ENCODE measurements around the gene GPLD1.
A peak's percentile ranks its signal among the peaks of the same experiment; 100 is the strongest.

The GPLD1 gene

GRCh38 chr6:24504287-24504648 is 14.9 kb upstream of the GPLD1 start:
- DNase-seq (ENCODE audit: low read depth), result no peak
- no peak overlapping the region for H3K4me3 ChIP-seq (ENCODE audit: low read depth, low read length)

DNA sequence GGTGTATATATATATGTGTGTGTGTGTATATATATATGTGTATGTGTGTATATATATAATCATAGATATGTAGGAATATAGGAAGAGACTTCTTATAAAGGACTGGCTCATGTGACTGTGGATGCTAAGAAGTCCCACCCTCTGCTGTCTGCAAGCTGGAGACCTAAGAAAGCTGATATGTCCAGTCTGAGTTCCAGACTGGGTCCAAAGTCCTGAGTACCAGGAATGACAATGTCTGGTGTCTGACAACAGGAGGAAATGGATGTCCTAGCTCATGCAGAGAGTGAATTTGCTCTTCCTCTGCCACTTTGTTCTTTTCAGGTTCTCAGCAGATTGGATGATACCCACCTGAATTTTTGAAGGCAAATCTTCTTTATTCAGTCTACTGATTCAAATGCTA is 12.5 kb upstream of the GPLD1 start:
- no peak for DNase-seq (ENCODE audit: low read depth)
- H3K4me3 ChIP-seq (ENCODE audit: low read depth, low read length), result no peak overlapping the region

- no peak overlapping the region for H3K4me3 ChIP-seq (ENCODE audit: low read depth, low read length)
- DNase-seq (ENCODE audit: low read depth), result no peak
Measured at GRCh38 chr6:24501374-24501773, 12.0 kb upstream of the GPLD1 start.

DNA sequence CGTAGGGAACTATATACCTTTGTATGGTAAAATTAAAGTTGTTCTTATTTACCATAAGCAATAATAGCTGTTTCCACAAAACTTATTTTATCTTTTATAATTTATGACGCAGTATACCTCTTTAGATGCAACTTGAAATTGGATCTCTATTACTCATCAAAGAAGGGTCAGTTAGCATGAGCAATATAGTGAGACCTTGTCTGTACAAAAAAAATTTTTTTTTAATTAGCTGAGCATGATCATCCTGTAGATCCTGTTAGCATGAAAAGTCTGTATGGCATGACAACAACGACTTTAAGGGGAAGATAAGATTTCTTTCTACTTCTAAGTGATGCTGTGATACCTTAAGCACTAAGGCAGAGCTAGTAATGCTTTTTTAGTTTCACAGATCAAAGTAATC is 11.3 kb upstream of the GPLD1 start:
- DNase-seq (ENCODE audit: low read depth), result no peak
- H3K4me3 ChIP-seq (ENCODE audit: low read depth, low read length), result no peak overlapping the region

DNA sequence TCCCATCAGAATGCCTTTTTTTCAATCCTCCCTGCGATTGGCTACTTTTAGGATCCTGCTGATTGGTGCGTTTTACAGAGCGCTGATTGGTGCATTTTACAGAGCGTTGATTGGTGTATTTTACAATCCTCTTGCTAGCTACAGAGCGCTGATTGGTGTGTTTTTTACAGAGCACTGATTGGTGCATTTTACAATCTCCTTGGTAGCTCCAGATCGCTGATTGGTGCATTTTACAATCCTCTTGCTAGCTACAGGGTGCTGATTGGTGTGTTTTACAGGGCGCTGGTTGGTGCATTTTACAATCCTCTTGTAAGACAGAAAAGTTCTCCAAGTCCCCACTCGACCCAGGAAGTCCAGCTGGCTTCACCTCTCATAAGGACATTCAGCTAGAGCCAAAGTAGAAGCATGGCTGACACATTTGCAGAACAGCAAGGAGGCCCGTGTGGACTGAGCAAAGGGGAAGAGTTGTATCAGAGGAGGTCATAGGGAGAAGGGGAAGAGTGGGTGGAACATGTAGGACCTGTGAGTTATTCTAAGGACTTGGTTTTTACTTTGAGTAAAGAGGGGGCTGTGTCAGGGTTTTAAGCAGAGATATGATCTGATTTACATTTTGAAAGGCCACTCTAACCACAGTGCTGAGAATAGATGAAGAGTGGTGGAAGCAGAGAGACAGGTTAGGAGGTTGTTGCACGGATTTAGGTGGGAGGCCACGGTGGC is 8.0 kb upstream of the GPLD1 start:
- H3K4me3 ChIP-seq (ENCODE audit: low read depth, low read length), result no peak overlapping the region
- DNase-seq (ENCODE audit: low read depth), result no peak

GRCh38 chr6:24494821-24495795 is 5.7 kb upstream of the GPLD1 start, which contains the start of gene ALDH5A1:
Gene ALDH5A1 (plus strand): TSS chr6:24494969. CDS start chr6:24494997, 28 bp downstream.
- DNase-seq (ENCODE audit: low read depth), result peak; percentile 24
- peak within 1 kb of the TSS; percentile 58 for H3K4me3 ChIP-seq (ENCODE audit: low read depth, low read length)

- no peak for DNase-seq (ENCODE audit: low read depth)
- peak overlapping the region; percentile 58 for H3K4me3 ChIP-seq (ENCODE audit: low read depth, low read length)
Measured at GRCh38 chr6:24493945-24494820, 4.8 kb upstream of the GPLD1 start.

DNA sequence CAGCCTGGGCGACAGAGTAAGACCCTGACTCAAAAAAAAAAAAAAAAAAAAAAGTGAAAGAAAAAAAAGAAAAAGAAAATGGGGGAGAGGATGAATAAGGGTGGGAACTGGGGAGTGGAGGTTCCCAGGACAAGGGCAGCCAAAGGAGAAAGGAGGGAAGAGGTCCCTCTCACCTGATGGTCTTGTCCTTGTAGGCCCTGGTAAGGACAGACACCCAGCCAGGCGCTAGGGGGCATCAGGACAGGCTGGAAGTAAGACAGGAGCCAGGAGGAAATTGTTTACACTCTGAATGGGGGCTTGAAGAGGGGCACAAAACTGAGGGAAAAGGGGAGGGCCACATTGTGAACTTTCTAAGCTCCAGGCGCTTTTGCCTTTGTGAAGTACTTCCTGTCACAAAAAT is 3.1 kb upstream of the GPLD1 start:
- DNase-seq (ENCODE audit: low read depth), result no peak
- H3K4me3 ChIP-seq (ENCODE audit: low read depth, low read length), result no peak overlapping the region

GRCh38 chr6:24490948-24491347 is 1.6 kb upstream of the GPLD1 start:
- no peak overlapping the region for H3K4me3 ChIP-seq (ENCODE audit: low read depth, low read length)
- no peak for DNase-seq (ENCODE audit: low read depth)

DNA sequence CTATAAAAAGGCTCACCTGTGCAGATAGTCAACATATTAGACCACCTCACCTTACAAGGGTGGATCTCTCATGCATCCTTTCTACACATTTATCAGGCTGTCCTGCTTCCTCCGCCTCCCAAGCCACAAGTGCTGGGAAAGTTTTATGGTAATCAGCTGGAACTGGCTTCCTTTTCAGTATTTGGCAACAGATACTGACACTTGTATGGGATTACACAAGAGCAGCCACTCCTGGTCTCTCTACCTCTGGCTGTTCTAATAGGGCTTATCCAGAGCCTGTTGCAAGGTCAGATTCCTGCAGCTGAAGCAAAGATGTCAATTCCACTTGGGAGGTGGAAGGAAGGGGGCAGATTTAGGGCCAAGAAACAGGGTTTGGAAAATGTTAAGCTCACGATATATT is 503 bp upstream of the GPLD1 start:
- no peak overlapping the region for H3K4me3 ChIP-seq (ENCODE audit: low read depth, low read length)
- DNase-seq (ENCODE audit: low read depth), result peak; percentile 21

DNA sequence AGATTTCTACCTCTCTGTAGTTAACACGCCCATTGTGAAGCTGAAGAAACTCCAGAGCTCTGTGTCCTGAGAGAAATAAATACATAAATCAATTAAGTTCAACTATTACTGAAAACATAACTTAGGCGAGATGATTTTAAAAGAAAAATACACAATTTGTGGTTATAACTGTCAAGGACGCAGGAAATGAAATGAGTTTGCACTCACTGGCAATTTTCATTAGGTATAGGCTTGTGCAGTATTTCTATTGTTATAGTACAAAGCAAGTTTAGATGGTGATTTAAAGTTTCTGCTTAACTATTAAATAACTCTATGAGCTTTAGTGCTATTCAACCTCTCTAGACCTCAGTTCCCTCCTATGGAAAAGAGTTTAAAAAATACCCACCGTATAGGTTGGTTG is 3.3 kb downstream of the GPLD1 start:
- DNase-seq (ENCODE audit: low read depth), result no peak

GRCh38 chr6:24484657-24485323 is 4.6 kb downstream of the GPLD1 start:
- DNase-seq (ENCODE audit: low read depth), result peak; percentile 18

More for the DNA sequence above, 3.3 kb downstream of the GPLD1 start:
- H3K4me3 ChIP-seq (ENCODE audit: low read depth, low read length), result no peak overlapping the region

GRCh38 chr6:24481449-24481848 is 7.9 kb downstream of the GPLD1 start:
- H3K4me3 ChIP-seq (ENCODE audit: low read depth, low read length), result no peak overlapping the region
- DNase-seq (ENCODE audit: low read depth), result no peak

More at GRCh38 chr6:24484657-24485323, 4.6 kb downstream of the GPLD1 start:
- no peak overlapping the region for H3K4me3 ChIP-seq (ENCODE audit: low read depth, low read length)

- no peak overlapping the region for H3K4me3 ChIP-seq (ENCODE audit: low read depth, low read length)
- no peak for DNase-seq (ENCODE audit: low read depth)
Measured at GRCh38 chr6:24480705-24481104, 8.7 kb downstream of the GPLD1 start.

DNA sequence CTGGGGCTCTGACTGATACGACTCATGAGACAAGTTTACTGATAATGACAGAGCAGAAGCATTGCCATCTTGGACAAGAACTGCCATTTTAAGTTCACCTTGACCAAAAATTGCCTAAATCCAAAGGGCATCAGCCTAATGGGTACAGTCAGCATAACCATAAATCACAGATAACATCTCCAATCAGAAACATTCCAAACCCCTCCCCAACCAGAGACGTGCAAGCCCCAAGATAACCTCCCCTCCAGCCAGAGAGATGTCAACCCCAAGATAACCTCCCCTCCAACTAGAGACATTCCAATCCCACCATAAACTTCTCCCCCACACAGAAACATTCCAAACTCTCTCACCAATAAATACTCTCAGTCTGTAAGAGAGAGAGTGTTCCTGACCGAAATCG is 10.5 kb downstream of the GPLD1 start:
- no peak for DNase-seq (ENCODE audit: low read depth)
- H3K4me3 ChIP-seq (ENCODE audit: low read depth, low read length), result no peak overlapping the region

DNA sequence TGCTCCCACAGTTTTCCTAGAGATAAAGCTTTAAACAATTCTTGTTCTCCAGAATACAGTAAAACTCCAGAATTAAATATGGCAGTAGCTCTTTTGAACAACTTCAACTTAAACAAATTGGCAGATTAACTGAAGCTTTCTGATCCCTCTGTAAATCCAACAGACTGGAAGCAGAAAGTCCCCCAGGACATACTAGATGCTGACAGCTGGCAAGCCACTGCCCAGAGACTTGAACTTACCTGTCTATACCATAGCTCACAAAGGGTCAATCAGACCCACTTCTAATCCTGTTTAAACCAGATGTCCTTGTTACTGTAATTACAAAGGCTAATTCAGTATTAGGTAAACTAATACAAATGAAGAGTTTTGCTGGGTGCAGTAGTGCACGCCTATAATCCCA is 12.3 kb downstream of the GPLD1 start:
- DNase-seq (ENCODE audit: low read depth), result no peak

GRCh38 chr6:24476631-24477030 is 12.7 kb downstream of the GPLD1 start:
- H3K4me3 ChIP-seq (ENCODE audit: low read depth, low read length), result no peak overlapping the region
- no peak for DNase-seq (ENCODE audit: low read depth)

More for the DNA sequence above, 12.3 kb downstream of the GPLD1 start:
- H3K4me3 ChIP-seq (ENCODE audit: low read depth, low read length), result no peak overlapping the region

- DNase-seq (ENCODE audit: low read depth), result no peak
- H3K4me3 ChIP-seq (ENCODE audit: low read depth, low read length), result no peak overlapping the region
Measured at GRCh38 chr6:24472181-24472580, 17.2 kb downstream of the GPLD1 start.

DNA sequence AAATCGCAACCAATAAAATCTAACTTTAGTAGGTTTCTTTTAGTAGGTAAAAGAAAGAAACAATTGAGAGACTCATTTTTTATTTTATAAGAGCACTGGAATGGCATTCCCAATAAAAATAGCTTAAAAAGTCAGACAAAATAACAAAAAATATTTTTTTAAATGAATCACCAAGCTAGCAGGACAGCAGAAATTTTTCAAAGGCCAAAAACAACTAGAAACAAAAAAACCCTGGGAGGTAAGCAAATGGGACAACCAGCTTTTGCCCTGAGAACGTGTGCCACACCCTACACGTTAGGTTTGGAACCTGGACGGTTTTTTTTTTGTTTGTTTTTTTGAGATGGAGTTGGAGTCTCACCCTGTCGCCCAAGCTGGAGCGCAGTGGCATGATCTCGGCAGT is 19.6 kb downstream of the GPLD1 start:
- H3K4me3 ChIP-seq (ENCODE audit: low read depth, low read length), result no peak overlapping the region

More for the DNA sequence above, 19.6 kb downstream of the GPLD1 start:
- no peak for DNase-seq (ENCODE audit: low read depth)

Measured in skeletal muscle cell (primary cell).